Fibroblast of villous mesenchyme (primary cell): ENCODE measurements around the gene SLC4A9. TPM values are rescaled to one million over a fixed set of nuclear protein-coding genes. Genes with fewer than 3 reads are reported as not detected.
"Not testable (repeated sequence)": the region's sequence is repeated elsewhere in the genome, so short reads cannot be mapped to it uniquely, and the experiment has no call there.

ENCODE experiments used
- DNase-seq: peaks from one replicate; pipeline ENCODE4 v3.0.0-alpha.2; 2010; ENCODE audit warnings: low read depth
- H3K4me3 ChIP-seq: 2 replicates; pipeline ENCODE4 v1.5.1; 2011; ENCODE audit warnings: low read depth, mild to moderate bottlenecking, low read length
- small RNA-seq: library from RNA; depleted of rRNA; stranded (forward); fragments of <200 nt; gene quantifications from one replicate; pipeline ENCODE3, GENCODE V24; 2012
- total RNA-seq: library from RNA; depleted of rRNA; stranded (reverse); fragments of >200 nt; gene quantifications from 2 replicates; pipeline ENCODE4 v1.2.3, GENCODE V29; 2012
- TF ChIP-seq, protein P1 (sequence below): IDR thresholded peaks from 2 replicates; pipeline ENCODE4 v1.5.1; 2012; ENCODE audit warnings: low read depth, mild to moderate bottlenecking, low read length; ENCODE audit not compliant: insufficient read depth

Gene SLC4A9
- total RNA-seq, 1 donor = not detected

DNA sequence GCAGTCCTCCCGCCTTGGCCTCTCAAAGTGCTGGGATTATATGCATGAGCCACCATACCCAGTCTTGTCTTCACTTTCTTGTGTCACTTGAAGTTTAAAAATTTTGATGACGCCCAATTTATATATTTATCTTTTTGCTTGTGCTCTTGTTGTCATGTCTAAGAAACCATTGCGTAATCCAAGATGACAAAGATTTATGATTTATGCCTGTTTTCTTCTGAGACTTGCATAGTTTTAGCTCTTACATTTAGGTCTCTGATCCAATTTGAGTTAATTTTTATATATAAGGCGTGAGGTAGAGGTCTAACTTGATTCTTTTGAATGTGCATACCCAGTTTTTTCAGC is 60.2 kb downstream of the SLC4A9 start:
- no peak overlapping the region for H3K4me3 ChIP-seq
- DNase-seq = peak; percentile 11
- TF ChIP-seq, protein P1, sequence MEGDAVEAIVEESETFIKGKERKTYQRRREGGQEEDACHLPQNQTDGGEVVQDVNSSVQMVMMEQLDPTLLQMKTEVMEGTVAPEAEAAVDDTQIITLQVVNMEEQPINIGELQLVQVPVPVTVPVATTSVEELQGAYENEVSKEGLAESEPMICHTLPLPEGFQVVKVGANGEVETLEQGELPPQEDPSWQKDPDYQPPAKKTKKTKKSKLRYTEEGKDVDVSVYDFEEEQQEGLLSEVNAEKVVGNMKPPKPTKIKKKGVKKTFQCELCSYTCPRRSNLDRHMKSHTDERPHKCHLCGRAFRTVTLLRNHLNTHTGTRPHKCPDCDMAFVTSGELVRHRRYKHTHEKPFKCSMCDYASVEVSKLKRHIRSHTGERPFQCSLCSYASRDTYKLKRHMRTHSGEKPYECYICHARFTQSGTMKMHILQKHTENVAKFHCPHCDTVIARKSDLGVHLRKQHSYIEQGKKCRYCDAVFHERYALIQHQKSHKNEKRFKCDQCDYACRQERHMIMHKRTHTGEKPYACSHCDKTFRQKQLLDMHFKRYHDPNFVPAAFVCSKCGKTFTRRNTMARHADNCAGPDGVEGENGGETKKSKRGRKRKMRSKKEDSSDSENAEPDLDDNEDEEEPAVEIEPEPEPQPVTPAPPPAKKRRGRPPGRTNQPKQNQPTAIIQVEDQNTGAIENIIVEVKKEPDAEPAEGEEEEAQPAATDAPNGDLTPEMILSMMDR = no peak

DNA sequence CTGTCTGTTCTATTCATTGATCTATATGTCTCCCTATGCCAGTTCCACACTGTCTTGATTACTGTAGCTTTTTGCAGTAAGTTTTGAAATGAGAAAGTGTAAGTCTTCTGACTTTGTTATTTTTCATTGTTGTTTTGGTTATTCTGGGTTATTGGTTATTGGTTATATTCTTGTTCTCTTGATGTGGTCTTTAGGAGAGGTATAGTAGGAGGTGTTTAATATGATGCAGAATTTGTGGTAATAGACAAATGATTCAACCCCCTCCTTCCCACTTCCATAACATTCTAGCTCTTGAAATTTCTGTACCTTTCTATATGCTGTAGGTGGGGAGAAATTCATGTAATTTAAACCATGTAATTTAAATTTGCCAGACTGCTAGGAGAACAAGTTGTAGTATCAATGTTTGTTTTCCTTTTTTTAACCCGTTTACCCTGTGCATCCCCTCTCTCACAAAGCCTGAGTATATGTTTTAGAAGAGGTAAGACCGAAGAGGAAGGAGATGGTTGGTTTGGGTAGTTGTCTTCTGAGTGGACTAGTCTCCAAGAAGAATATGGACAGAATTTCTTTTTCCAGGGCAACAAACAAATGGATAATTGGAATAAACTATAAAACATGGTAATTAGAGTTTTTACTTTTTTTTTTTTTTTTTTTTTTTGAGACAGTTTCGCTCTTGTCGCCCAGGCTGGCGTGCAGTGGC is 60.8 kb downstream of the SLC4A9 start:
- no peak overlapping the region for H3K4me3 ChIP-seq
- TF ChIP-seq, protein P1 = no peak
- DNase-seq = no peak

DNA sequence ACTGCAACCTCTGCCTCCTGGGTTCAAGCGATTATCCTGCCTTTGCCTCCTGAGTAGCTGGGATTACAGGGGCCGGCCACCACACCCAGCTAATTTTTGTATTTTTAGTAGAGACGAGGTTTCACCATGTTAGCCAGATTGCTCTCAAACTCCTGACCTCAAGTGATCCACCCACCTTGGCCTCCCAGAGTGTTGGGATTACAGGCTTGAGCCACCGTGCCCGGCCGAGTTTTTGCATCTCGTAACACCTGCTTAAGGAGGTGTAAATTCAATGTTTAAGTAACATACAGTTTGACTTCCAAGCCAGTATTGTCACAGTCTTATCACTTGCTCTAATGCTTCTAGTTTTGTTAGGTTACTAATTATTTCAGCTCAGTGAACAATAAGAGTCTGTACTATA is 61.4 kb downstream of the SLC4A9 start:
- not testable (repeated sequence) for DNase-seq, H3K4me3 ChIP-seq

DNA sequence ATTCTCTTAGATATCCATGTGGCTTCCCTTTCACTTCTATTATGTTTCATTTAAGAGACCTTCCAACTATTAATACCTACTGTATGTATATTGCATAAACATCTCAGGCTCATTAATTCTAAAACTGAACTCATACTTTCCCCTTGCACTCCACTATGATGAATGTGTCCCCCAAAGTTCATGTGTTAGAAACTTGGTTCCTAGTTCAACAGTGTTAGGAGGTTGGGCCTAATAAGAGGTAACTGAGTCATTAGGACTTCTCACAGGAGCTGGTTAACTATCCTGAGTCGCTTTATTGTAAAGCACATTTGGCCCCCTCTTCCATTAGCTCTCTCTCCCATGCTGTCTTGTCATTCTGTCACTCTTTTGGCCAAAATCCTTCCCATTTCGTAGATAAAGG is 63.6 kb downstream of the SLC4A9 start:
- DNase-seq = no peak
- TF ChIP-seq, protein P1 = no peak

DNA sequence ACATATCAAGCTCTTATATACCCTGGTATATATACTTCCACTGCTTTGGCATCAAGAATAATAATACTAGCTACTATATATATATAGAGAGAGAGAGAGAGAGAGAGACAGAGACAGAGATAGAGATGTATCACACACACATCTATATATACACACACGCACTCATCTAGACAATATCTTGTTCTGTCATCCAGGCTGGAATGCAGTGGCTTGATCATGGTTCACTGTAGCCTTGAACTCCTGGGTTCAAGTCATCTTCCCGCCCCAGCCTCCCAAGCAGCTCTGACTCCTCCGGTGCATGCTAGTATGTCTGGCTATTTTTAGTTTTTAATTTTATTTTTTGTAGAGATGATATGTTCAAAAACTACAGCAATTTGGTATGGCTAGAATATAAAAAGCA is 64.1 kb downstream of the SLC4A9 start:
- H3K4me3 ChIP-seq = no peak overlapping the region
- no peak for DNase-seq
- TF ChIP-seq, protein P1 = no peak

More for the DNA sequence above, 63.6 kb downstream of the SLC4A9 start:
- H3K4me3 ChIP-seq = no peak overlapping the region

Small RNA genes within 50 kb of the gene (small RNA-seq; reads per million reads assigned to genes)
- gene RNU4-14P = not detected

Other genes starting within 250 kb of the SLC4A9 start
- gene PURA, start 246.1 kb upstream of the SLC4A9 start, total RNA-seq = 20.0 and 26.3 TPM in 2 replicates
- 6.4 and 7.8 TPM in 2 replicates for gene IGIP, start 234.3 kb upstream of the SLC4A9 start, total RNA-seq
- gene CYSTM1, start 185.0 kb upstream of the SLC4A9 start, total RNA-seq = 9.5 and 15.8 TPM in 2 replicates
- gene PFDN1, start 57.1 kb upstream of the SLC4A9 start, total RNA-seq = 69.1 and 91.5 TPM in 2 replicates
- gene HBEGF, start 13.6 kb upstream of the SLC4A9 start, total RNA-seq = 7.4 and 9.5 TPM in 2 replicates
- gene ANKHD1, start 41.6 kb downstream of the SLC4A9 start, total RNA-seq = 64.8 and 66.0 TPM in 2 replicates
- gene EIF4EBP3, start 187.5 kb downstream of the SLC4A9 start, total RNA-seq = 0.32 and 0.86 TPM in 2 replicates
- 40.6 and 53.1 TPM in 2 replicates for gene SRA1, start 197.3 kb downstream of the SLC4A9 start, total RNA-seq
- 11.9 and 14.7 TPM in 2 replicates for gene APBB3, start 204.4 kb downstream of the SLC4A9 start, total RNA-seq
- gene SLC35A4, start 204.6 kb downstream of the SLC4A9 start, total RNA-seq = 11.9 and 13.8 TPM in 2 replicates